Head of caudate nucleus (tissue), 42 donors: Measurements from ENCODE around the gene FBXW9.
"Not testable (repeated sequence)": the region's sequence is repeated elsewhere in the genome, so short reads cannot be mapped to it uniquely, and the experiment has no call there.

Experiments used
- DNase-seq, 42 donors: peaks; one replicate each; pipeline versions ENCODE4 v3.0.0 to v3.0.0-alpha.2; 2020 to 2021; ENCODE audit warnings: mixed read lengths in 7 of 42
- intact Hi-C: fragments of 100-400 bp; cut with DNase I; formaldehyde crosslinking; loops from one replicate; pipeline ENCODE4 v1.15.0; 2022

Gene FBXW9

GRCh38 chr19:12689581-12690216 lies 6.7 kb downstream of the FBXW9 start:
- no peak for DNase-seq
- intact Hi-C loops: no loop called here

GRCh38 chr19:12689012-12689411 lies 7.4 kb downstream of the FBXW9 start:
- intact Hi-C loops: no loop called here
- DNase-seq: no peak

- intact Hi-C loops: no loop called here
- no peak for DNase-seq
Measured at GRCh38 chr19:12687496-12688196, 8.8 kb downstream of the FBXW9 start, which contains the start of gene GNG14. Gene GNG14 (plus strand): TSS chr19:12687998. CDS start chr19:12688049, 51 bp downstream.

GRCh38 chr19:12685831-12686230 lies 10.6 kb downstream of the FBXW9 start:
- no peak for DNase-seq
- intact Hi-C loops: no loop called here

- intact Hi-C loops: loop anchor here (5.0 kb wide), 1 partner anchor 129 kb away; the partner anchor contains the start of gene ZNF564
Measured at GRCh38 chr19:12681074-12681987, 15.1 kb downstream of the FBXW9 start, which contains the start of gene DHPS. Gene DHPS (minus strand): TSS chr19:12681880. CDS start chr19:12681766, 114 bp downstream.

GRCh38 chr19:12680034-12680433 lies 16.4 kb downstream of the FBXW9 start:
- DNase-seq: no peak
- intact Hi-C loops: loop anchor here (5.0 kb wide), 1 partner anchor 128 kb away; the partner anchor contains the start of gene ZNF564

More at GRCh38 chr19:12681074-12681987, 15.1 kb downstream of the FBXW9 start, which contains the start of gene DHPS:
- DNase-seq: peak; percentile 81 to 98 (median 93)

GRCh38 chr19:12678039-12678438 lies 18.4 kb downstream of the FBXW9 start:
- DNase-seq, intact Hi-C loops: not testable (repeated sequence)

- intact Hi-C loops: no loop called here
- DNase-seq: no peak
Measured at GRCh38 chr19:12676928-12677327, 19.5 kb downstream of the FBXW9 start.

- intact Hi-C loops: no loop called here
- peak; percentile 71 to 92 (median 83) for DNase-seq
Measured at GRCh38 chr19:12676384-12676792, 20.0 kb downstream of the FBXW9 start.

- no peak for DNase-seq
Measured at GRCh38 chr19:12675940-12676339, 20.5 kb downstream of the FBXW9 start.

GRCh38 chr19:12675399-12675798 lies 21.0 kb downstream of the FBXW9 start:
- no peak for DNase-seq
- intact Hi-C loops: no loop called here

More at GRCh38 chr19:12675940-12676339, 20.5 kb downstream of the FBXW9 start:
- intact Hi-C loops: no loop called here

GRCh38 chr19:12672744-12673143 lies 23.7 kb downstream of the FBXW9 start:
- DNase-seq: no peak
- intact Hi-C loops: no loop called here

- intact Hi-C loops: no loop called here
- DNase-seq: peak in 3 of 42 donors; percentile 17 to 33 (median 28)
Measured at GRCh38 chr19:12670159-12670928, 26.1 kb downstream of the FBXW9 start.

- DNase-seq: peak; percentile 68 to 93 (median 84)
- intact Hi-C loops: loop anchor here (10.0 kb wide), 1 partner anchor 105 kb away; no protein-coding TSS in a partner anchor
Measured at GRCh38 chr19:12669270-12670158, 26.9 kb downstream of the FBXW9 start.

GRCh38 chr19:12668932-12669269 lies 27.5 kb downstream of the FBXW9 start:
- intact Hi-C loops: loop anchor here (10.0 kb wide), 1 partner anchor 104 kb away; no protein-coding TSS in a partner anchor
- peak; percentile 40 to 89 (median 62) for DNase-seq

GRCh38 chr19:12668346-12668745 lies 28.1 kb downstream of the FBXW9 start:
- intact Hi-C loops: loop anchor here (10.0 kb wide), 1 partner anchor 104 kb away; no protein-coding TSS in a partner anchor
- no peak for DNase-seq

GRCh38 chr19:12667731-12668302 lies 28.6 kb downstream of the FBXW9 start:
- no peak for DNase-seq

More at GRCh38 chr19:12667731-12668302, 28.6 kb downstream of the FBXW9 start:
- intact Hi-C loops: loop anchor here (10.0 kb wide), 1 partner anchor 103 kb away; no protein-coding TSS in a partner anchor
